Esophagus squamous epithelium (tissue), 4 donors: ENCODE data around the gene AASDHPPT.

ENCODE experiments used
- CTCF ChIP-seq, 6 experiments: fragments of 450-650 bp in 4 of 6; fragments of 200-600 bp in 2 of 6; sonication (generic) in 2 of 6; IDR thresholded peaks; one replicate each; pipeline ENCODE4 v1.5.1; 2016 to 2019; ENCODE audit warnings: antibody characterized with exemption in 6 of 6, mild to moderate bottlenecking in 4 of 6, moderate library complexity in 4 of 6
- POLR2A ChIP-seq, 4 donors: fragments of 450-650 bp; IDR thresholded peaks; one replicate each; pipeline ENCODE4 v1.6.1; 2017; ENCODE audit warnings: antibody characterized with exemption in 4 of 4, mild to moderate bottlenecking in 4 of 4, moderate library complexity in 3 of 4

GRCh38 chr11:106043540-106043939 lies 33.9 kb upstream of the AASDHPPT start:
- TF ChIP-seq CTCF (IDR thresholded peaks at IDR 0.05) = no peak
- TF ChIP-seq POLR2A (IDR thresholded peaks at IDR 0.05) = no peak
